HG03558 (cell line): ENCODE results near the gene HLA-DMB.

Experiments used
- ATAC-seq: cut with Tn5 transposase; IDR thresholded peaks from one replicate; pipeline ENCODE4 v1.9.1; 2021; ENCODE audit warnings: moderate number of reproducible peaks; ENCODE audit not compliant: unreplicated experiment; ENCODE audit errors: extremely low read depth

Gene HLA-DMB

DNA sequence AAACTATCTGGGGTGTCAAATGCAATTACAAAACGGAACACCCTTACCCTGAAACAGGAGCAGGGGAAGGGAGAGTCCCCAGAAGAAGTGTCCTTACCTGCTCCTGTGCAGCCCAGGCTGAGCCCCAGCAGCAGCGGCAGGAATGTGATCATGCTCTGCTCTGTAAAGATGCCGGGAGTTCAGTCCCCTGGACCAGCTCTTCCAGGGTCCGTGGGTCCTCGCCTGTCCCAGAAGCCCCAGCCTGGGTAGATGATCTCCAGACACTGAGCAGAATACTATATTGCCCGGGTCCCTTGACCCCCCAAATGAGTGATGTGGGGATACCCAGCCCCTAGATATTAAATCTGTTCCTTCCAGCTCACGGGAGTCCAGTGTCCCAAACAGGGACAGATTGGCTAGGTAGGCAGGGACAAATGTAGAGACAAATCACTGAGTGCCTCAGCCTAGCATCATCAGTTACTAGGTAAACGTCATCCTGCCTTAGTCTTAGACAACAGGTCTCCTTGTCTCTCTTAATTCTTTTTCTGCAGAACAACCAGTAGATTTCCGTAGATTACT is at the start of gene HLA-DMB:
Gene HLA-DMB (minus strand): TSS at position 373 of the 558 bp plus-strand sequence. CDS start 221 bp downstream, at position 152.
- no peak for ATAC-seq

DNA sequence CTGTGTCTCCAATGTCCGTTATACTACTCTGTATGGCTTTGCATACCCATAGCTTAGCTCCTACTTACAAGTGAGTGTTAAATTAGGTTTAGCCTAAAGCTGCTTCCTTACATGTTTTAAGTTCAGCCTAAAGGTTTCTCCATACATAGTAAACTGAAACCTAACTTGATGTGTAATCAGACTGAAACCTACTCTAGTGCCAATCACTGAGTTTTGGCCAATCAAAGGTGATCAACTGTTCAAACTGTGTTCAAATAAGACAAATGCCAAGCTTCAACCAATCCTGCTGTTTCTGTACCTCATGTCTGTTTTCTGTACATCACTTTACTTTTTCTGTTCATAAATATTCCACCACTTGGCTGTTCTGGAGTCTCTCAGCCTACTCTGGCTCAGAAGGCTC is 48.5 kb upstream of the HLA-DMB start:
- ATAC-seq, result no peak

DNA sequence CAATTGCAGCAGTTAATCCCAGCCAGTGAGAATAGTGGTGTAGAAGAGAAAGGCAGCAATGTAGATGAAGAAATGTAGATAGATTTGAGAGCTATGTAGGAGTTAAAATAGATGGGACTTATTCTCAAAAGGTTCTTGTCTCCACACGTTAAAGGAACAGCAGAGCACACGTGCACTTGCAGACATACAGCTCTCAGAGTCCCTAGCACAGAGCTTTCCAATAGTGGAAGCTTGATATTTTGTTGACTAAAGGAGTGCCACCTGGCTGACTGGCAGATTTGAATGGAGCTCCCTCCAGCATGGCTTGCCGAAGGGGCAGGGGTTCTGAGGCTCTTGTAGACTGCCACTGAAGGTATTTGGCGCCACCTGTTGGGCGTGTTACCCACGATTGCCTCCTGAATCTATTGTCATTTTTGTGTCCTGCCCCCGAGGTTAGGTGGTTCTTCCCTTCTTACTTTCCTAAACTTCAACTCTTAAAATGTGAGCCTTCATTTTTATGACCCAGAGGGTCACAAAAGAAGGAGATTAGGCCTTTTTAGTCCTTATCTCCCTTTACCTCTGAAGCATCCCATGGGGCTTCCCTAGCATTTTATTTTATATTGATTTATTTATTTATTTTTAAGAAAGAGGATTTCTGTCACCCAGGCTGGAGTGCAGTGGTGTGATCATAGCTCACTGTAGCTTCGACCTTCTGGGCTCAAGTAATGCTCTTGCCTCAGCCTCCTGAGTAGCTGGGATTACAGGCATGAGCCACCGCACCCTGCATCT is 44.0 kb upstream of the HLA-DMB start:
- no peak for ATAC-seq

DNA sequence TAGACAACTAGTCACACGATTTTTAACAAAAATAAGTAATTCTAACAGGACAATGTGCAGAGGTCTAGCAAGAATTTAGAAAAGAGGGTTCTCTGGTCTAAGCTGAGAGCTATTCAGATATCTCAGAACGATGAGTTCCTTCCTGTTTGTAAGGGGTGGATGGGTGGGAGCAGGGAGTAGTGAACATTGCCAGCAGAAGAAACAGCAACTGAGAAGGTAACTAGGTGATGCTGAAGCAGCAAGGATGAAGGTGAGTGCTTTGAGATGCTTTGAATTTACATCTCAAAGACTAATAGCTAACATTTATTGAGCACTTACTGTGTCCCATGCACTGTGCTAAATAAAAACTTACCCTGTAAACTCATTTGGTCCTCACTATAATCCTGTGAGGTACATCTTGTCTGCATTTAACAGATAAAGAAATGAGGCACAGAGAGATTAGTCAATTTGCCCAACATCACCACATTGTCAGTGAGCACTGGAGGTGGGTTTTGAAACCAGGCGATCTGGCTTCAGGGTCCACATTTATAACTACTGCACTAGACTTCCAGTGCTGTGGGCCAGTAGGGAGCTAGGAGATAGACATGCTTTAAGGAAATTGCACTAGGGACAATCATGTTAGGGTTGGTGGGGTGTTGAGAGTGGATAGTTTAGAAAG is 43.3 kb upstream of the HLA-DMB start:
- ATAC-seq, result no peak

DNA sequence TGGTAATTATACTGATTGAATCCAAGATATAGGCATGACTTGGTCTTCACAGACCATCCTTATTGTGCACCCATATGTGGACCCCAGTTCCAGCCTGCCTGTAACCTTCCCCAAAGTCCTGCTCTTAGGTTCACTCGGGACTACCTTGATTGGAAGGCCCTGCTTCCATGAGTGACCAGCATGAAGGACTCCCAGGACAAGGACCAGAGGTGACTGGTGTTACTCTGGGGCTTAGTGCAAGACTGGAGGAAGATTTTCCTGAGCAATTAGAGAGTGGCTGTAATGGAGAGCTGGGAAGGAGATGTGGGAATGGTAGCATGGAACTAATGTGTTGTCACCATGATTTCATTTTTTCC is 42.6 kb upstream of the HLA-DMB start:
- ATAC-seq, result no peak

DNA sequence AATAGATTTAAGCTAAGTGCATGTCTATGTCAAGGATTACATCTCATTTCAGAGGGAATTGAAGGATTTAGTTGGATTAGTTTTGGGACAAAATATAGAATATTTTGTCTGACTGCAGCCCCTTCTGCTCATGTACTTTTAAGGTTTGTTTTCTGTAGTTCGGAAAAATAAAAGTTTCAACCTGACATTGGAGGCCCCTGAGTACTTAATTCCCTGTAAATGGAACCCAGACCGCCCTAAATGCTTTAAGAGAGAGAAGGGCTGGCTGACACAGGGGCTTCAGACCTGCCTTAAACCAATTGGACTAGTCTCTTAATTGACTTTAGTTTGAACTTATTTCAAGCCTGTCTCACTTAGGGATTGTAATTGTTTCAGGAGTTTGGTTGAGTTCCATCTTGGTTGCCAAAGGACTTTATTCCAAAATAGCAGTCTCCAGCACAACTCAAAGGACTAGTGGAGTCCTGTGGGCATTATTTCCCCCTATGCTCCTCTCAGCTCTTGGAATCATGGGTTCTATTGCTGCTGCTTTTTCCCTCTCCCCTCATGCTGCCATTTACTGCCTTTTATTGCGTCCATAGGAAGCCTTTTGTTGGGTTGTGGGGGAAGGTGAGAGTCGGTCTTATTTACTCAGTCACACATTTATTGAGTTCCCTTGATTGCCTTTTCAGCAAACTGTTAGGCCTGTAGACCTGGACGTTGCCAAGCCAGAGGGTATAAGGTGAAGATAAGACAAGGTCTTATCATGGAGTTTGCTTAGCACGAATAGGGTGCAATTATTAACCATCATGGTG is 42.1 kb upstream of the HLA-DMB start:
- no peak for ATAC-seq

DNA sequence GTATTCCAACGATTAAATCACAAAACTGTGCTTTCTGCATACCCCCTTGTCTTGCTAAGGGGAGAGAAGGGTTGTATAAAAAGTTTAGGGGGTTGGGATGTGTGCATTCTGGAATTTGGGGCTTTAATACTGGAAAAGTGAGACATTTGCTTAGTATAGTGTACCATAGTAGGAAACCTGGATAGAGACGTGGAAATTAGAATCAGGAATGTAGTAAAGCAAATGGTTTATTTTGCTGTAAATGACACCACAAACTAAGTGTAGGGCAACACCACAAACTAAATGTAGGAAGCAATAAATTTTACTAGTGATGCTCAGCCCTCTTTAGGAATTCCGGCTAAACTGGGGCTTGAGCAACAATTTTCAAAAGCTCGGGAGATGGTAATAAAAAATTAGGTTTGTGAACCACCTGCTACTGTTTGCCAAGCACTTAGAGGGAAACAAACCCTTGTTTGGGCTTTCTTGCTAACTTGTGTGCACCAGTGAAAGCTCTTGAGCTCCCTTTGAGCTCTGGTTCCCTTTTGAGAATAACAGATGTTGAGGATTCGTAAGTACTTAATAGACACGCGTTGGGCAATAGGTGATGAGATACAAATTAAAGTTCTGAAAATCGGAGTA is 41.4 kb upstream of the HLA-DMB start:
- no peak for ATAC-seq

DNA sequence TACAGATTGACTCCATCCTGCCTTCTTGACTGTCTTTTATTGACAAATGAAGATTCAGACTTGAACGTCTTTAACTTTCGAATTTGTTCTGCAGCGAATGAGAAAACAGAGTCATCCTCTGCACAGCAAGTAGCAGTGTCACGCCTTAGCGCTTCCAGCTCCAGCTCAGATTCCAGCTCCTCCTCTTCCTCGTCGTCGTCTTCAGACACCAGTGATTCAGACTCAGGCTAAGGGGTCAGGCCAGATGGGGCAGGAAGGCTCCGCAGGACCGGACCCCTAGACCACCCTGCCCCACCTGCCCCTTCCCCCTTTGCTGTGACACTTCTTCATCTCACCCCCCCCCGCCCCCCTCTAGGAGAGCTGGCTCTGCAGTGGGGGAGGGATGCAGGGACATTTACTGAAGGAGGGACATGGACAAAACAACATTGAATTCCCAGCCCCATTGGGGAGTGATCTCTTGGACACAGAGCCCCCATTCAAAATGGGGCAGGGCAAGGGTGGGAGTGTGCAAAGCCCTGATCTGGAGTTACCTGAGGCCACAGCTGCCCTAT is 39.7 kb upstream of the HLA-DMB start:
- no peak for ATAC-seq

DNA sequence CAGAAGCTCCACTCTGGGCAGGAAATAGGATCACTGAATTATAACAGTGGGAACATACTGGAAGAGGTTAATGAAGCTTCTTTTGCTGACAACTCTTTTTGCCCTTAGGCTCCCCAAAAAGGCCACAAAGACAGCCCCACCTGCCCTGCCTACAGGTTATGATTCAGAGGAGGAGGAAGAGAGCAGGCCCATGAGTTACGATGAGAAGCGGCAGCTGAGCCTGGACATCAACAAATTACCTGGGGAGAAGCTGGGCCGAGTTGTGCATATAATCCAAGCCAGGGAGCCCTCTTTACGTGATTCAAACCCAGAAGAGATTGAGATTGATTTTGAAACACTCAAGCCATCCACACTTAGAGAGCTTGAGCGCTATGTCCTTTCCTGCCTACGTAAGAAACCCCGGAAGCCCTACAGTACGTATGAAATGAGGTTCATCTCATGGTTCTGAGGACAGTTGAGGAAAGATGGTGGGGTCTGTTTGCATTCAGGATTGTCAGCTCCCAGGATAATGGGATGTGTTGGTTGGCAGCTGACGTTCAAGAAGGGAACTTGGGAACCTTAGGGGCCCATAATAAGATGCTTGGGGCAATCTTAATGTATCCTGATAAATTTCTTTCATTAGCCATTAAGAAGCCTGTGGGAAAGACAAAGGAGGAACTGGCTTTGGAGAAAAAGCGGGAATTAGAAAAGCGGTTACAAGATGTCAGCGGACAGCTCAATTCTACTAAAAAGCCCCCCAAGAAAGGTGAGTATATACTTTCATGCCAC is 39.1 kb upstream of the HLA-DMB start:
- no peak for ATAC-seq

DNA sequence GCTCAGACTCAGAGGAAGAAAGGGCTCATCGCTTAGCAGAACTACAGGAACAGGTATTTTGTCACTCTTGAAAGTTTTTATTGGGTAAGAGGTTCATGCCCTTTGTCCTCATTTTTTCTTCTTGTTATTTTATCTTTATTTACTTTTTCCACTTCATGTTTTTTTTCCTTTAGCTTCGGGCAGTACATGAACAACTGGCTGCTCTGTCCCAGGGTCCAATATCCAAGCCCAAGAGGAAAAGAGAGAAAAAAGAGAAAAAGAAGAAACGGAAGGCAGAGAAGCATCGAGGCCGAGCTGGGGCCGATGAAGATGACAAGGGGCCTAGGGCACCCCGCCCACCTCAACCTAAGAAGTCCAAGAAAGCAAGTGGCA is 37.1 kb upstream of the HLA-DMB start:
- ATAC-seq, result no peak

DNA sequence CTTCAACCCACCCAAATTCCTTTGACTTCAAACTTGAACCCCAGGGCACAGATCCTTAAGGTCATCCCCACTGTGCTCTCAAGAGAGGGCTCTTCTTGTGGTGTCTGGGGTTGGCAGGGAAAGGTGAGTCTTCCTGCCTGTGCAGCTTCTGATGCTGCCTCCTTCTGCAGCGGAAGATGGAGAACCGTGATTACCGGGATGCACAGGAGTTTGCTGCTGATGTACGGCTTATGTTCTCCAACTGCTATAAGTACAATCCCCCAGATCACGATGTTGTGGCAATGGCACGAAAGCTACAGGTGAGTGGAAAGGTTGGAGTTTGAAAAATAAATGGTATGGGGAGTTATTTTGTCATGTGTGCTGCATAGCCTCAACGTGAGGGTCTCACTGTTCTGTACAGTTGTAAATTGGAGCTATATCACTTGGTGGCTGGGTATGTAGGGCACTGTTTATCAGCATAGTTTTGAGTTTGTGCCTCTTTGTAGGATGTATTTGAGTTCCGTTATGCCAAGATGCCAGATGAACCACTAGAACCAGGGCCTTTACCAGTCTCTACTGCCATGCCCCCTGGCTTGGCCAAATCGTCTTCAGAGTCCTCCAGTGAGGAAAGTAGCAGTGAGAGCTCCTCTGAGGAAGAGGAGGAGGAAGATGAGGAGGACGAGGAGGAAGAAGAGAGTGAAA is 36.6 kb upstream of the HLA-DMB start:
- no peak for ATAC-seq

DNA sequence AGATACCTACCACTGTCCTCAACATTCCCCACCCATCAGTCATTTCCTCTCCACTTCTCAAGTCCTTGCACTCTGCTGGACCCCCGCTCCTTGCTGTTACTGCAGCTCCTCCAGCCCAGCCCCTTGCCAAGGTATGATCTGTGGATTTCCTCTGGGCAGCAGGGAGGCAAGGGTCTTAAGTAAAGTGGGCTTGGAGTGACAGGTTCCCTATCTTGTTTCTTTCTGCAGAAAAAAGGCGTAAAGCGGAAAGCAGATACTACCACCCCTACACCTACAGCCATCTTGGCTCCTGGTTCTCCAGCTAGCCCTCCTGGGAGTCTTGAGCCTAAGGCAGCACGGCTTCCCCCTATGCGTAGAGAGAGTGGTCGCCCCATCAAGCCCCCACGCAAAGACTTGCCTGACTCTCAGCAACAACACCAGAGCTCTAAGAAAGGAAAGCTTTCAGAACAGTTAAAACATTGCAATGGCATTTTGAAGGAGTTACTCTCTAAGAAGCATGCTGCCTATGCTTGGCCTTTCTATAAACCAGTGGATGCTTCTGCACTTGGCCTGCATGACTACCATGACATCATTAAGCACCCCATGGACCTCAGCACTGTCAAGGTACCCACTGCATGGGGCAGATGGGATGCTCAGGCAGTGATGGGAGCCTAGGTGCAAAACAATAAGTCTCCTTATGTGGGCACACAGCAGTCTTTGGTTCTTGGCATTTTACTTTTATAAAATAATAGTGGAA is 35.7 kb upstream of the HLA-DMB start:
- ATAC-seq, result no peak

DNA sequence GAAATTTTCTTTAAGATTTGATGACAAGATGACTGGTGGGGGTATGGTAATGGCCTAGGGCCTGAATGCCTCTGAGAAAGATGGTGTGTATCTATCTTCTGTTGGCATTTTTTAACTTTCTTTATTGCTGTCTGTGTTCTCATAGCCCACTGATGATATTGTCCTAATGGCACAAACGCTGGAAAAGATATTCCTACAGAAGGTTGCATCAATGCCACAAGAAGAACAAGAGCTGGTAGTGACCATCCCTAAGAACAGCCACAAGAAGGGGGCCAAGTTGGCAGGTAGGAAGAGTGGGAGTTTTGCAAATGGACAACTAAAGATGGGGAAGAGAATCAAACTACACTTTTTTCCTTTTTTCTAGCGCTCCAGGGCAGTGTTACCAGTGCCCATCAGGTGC is 35.1 kb upstream of the HLA-DMB start:
- ATAC-seq, result no peak

DNA sequence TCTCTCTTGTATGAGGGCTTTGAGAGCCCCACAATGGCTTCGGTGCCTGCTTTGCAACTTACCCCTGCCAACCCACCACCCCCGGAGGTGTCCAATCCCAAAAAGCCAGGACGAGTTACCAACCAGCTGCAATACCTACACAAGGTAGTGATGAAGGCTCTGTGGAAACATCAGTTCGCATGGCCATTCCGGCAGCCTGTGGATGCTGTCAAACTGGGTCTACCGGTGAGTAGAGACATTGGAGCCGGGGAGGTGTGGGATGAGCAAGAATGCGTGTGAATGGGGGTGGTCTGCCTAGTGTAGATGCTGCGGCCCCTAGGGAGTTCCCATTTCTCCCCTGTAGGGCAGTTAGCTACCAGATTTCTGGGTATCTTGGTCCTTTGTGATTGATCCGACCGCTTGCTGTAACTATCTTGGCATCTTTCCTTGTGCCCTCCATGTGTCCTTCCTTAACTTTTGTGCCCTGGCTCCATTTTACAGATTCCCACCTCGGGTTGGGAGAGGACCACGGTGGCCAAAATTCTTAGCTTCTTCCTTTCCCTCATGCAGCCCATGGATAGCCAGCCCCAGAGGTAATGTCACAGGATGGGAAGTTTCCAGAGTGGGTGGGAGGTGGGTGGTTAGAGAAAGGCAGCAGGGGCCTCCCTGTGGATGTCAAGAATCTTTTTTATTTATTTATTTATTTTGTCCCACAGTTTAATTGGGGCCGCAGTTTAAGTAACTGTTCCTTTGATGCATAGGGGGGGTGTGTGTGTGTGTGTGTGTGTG is 33.9 kb upstream of the HLA-DMB start:
- no peak for ATAC-seq

DNA sequence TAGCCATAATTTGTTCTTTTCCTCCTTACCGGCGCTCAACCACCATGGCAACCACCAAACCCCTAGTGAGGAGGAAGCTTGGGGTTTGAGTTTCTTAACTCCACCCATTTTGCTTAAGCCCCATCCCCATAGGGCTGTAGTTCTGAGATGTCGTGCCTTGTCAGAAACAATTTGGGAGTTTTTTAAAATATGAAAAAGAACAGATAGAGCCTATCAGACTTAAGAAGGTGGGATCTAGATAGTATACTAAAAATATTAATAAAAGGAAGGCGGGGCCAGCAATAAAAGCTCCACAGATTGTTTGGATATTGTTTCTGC is 33.1 kb upstream of the HLA-DMB start:
- no peak for ATAC-seq

DNA sequence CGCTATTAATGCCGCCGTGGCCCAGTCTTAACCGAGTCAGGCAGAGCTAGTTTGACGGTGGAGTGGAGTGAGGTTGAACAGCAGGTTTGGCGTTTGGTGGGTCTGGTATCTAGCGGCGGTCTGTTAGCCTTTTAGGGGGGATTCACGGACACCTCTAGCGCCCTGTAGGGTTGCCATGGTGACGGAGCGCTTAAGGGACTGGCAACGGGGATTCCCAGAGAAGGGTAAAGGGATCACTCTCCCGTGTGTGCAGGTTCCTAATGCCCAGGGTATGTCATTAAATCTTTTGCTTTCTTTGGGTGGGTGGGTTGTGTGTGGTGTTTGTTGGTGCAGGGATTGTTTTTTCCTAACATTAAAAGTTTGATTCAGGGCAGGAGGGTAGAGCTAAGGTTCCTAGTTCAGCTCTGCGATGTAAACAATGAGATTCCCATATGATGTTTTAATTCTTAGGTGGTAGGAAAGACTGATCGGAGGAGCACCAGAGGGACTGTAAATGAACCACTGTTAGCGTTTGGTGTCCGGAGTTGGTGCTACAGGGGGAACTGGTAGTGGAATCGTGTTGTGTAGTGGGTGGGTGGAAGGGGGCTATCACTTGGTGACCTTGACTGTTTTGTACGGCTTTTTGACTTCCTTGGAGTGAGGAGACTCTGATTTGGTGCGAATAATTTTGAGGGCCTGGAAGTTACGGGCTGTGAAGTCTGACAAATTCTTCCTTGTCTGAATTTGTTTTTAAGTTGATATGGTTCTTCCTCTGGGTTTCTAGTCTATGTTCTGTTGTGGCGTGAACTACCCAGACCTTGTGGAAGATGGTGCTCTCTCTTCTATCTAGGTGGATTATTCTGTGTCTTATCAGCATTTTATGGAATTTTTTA is 32.6 kb upstream of the HLA-DMB start:
- ATAC-seq, result no peak
